Loucy (cell line): ENCODE data around the gene LAMB4.

Source experiments
- H2AFZ ChIP-seq: fragments of 200-600 bp; sonication (generic); 2 replicates; pipeline ENCODE4 v1.6.0; 2016; ENCODE audit warnings: antibody characterized with exemption, mild to moderate bottlenecking, low read length, moderate library complexity
- H3F3A ChIP-seq: fragments of 200-600 bp; 2 replicates; pipeline ENCODE4 v1.6.0; 2016; ENCODE audit warnings: antibody characterized with exemption, low read depth, mild to moderate bottlenecking
- H3K27me3 ChIP-seq: fragments of 200-600 bp; sonication (generic); 2 replicates; pipeline ENCODE4 v1.6.1; 2014; ENCODE audit warnings: low read length, mild to moderate bottlenecking; ENCODE audit not compliant: insufficient read depth, poor library complexity, severe bottlenecking
- H3K36me3 ChIP-seq: fragments of 200-600 bp; sonication (generic); 2 replicates; pipeline ENCODE4 v1.6.1; 2016; ENCODE audit warnings: low read length; ENCODE audit not compliant: insufficient read depth
- H3K4me1 ChIP-seq: fragments of 200-600 bp; sonication (generic); 2 replicates; pipeline ENCODE4 v1.5.1; 2014; ENCODE audit warnings: low read length, mild to moderate bottlenecking; ENCODE audit not compliant: insufficient read depth, poor library complexity, severe bottlenecking
- H3K4me2 ChIP-seq: fragments of 200-600 bp; sonication (generic); 2 replicates; pipeline ENCODE4 v1.6.0; 2014; ENCODE audit warnings: antibody characterized with exemption, low read length, low read depth, mild to moderate bottlenecking; ENCODE audit not compliant: poor library complexity, severe bottlenecking
- H3K4me3 ChIP-seq: fragments of 200-600 bp; sonication (generic); 2 replicates; pipeline ENCODE4 v1.5.1; 2014; ENCODE audit warnings: low read length, mild to moderate bottlenecking, mixed read lengths; ENCODE audit not compliant: poor library complexity, severe bottlenecking
- H3K79me2 ChIP-seq: fragments of 200-600 bp; sonication (generic); 2 replicates; pipeline ENCODE4 v1.6.1; 2014; ENCODE audit warnings: low read length; ENCODE audit not compliant: insufficient read depth
- H3K9ac ChIP-seq: fragments of 200-600 bp; sonication (generic); 2 replicates; pipeline ENCODE4 v1.6.0; 2014; ENCODE audit warnings: mild to moderate bottlenecking, low read depth, low read length, moderate library complexity; ENCODE audit not compliant: poor library complexity, severe bottlenecking
- H3K9me2 ChIP-seq: fragments of 200-600 bp; sonication (generic); replicated peaks from 2 replicates; pipeline ENCODE4 v1.6.1; 2016; ENCODE audit warnings: low read depth, low read length, mixed read lengths
- H3K9me3 ChIP-seq: fragments of 200-600 bp; sonication (generic); 2 replicates; pipeline ENCODE4 v1.6.1; 2014; ENCODE audit warnings: mild to moderate bottlenecking, antibody characterized with exemption, low read length, low read depth; ENCODE audit not compliant: insufficient read depth
- H4K20me1 ChIP-seq: fragments of 200-600 bp; sonication (generic); 2 replicates; pipeline ENCODE4 v1.6.0; 2014; ENCODE audit warnings: antibody characterized with exemption, low read length, mild to moderate bottlenecking; ENCODE audit not compliant: insufficient read depth, poor library complexity, severe bottlenecking
- CTCF ChIP-seq: fragments of 200-600 bp; sonication (generic); conservative IDR thresholded peaks from 2 replicates; pipeline ENCODE4 v1.5.1; 2014; ENCODE audit warnings: mild to moderate bottlenecking, antibody characterized with exemption, low read length
- EZH2phosphoT487 ChIP-seq: fragments of 200-600 bp; IDR thresholded peaks from 2 replicates; pipeline ENCODE4 v1.6.1; 2018; ENCODE audit warnings: antibody characterized with exemption, mild to moderate bottlenecking, moderate library complexity, borderline replicate concordance

Gene LAMB4

GRCh38 chr7:108055611-108056021, 74.5 kb downstream of the LAMB4 start:
- Histone ChIP-seq H2AFZ (no peak overlapping the region), H3K4me1 (no peaks in the 10 kb centered on the region), H4K20me1 (no peaks in the 10 kb centered on the region), H3K9me3 (no peaks in the 10 kb centered on the region), H3K4me2 (no peak overlapping the region), H3K9me2 (no peaks in the 10 kb centered on the region), H3K9ac (no peak overlapping the region), H3K4me3 (no peak overlapping the region), H3K27me3 (no peaks in the 10 kb centered on the region), H3K36me3 (no peaks in the 10 kb centered on the region), H3K79me2 (no peaks in the 10 kb centered on the region), H3F3A (no peaks in the 10 kb centered on the region)
- TF ChIP-seq EZH2phosphoT487 (no peak), CTCF (no peak)

DNA sequence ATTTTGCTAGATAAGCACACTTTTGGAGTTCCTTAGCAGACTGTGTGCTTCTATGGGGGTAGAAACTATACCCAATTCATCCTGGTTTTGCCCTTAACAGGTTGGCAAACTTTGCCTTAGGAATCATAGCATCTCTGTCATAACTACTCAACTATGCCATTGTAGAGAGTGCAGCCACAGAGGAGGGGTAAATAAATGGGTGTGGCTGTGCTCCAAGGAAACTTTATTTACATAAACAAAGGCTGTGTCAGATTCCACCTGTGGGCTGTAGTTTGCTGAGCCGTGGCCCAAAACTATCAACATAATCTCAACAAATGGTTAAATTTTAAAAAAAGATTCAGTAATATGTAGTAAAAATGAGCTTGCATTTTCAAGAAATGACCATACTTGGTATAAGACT, 75.6 kb downstream of the LAMB4 start:
- Histone ChIP-seq H3F3A (no peaks in the 10 kb centered on the region), H4K20me1 (no peaks in the 10 kb centered on the region), H2AFZ (no peak overlapping the region), H3K4me3 (no peak overlapping the region), H3K36me3 (no peaks in the 10 kb centered on the region), H3K4me1 (no peaks in the 10 kb centered on the region), H3K4me2 (no peak overlapping the region), H3K9me2 (no peaks in the 10 kb centered on the region), H3K9ac (no peak overlapping the region), H3K79me2 (no peaks in the 10 kb centered on the region), H3K9me3 (no peaks in the 10 kb centered on the region), H3K27me3 (no peaks in the 10 kb centered on the region)
- no peak for TF ChIP-seq EZH2phosphoT487
- no peak for TF ChIP-seq CTCF

GRCh38 chr7:108053250-108053649, 76.9 kb downstream of the LAMB4 start:
- no peak for TF ChIP-seq EZH2phosphoT487
- TF ChIP-seq CTCF = no peak
- no peak overlapping the region for H3K4me2 ChIP-seq
- no peaks in the 10 kb centered on the region for H3K9me3 ChIP-seq
- no peaks in the 10 kb centered on the region for H3F3A ChIP-seq
- no peaks in the 10 kb centered on the region for H3K27me3 ChIP-seq
- no peaks in the 10 kb centered on the region for H4K20me1 ChIP-seq
- H3K36me3 ChIP-seq = no peaks in the 10 kb centered on the region
- no peak overlapping the region for H3K4me3 ChIP-seq
- H3K79me2 ChIP-seq = no peaks in the 10 kb centered on the region
- H3K9me2 ChIP-seq = no peaks in the 10 kb centered on the region
- no peak overlapping the region for H3K9ac ChIP-seq
- H2AFZ ChIP-seq = no peak overlapping the region
- H3K4me1 ChIP-seq = no peaks in the 10 kb centered on the region
